Mesendoderm (in vitro differentiated cells): ENCODE measurements around the gene LILRA2.
A peak's percentile ranks its signal among the peaks of the same experiment; 100 is the strongest.
"Not testable (repeated sequence)": the region's sequence is repeated elsewhere in the genome, so short reads cannot be mapped to it uniquely, and the experiment has no call there.

Source experiments
- DNase-seq: peaks from one replicate; pipeline ENCODE4 v3.0.0; 2013
- H2AK5ac ChIP-seq: 2 replicates; pipeline ENCODE4 v1.6.1; 2013; ENCODE audit warnings: low read length, inconsistent platforms
- H2BK120ac ChIP-seq: 2 replicates; pipeline ENCODE4 v1.6.1; 2013; ENCODE audit warnings: low read depth, mild to moderate bottlenecking, low read length, moderate library complexity, mixed read lengths
- H2BK15ac ChIP-seq: replicated peaks from 2 replicates; pipeline ENCODE4 v1.6.1; 2013; ENCODE audit warnings: low read depth, mild to moderate bottlenecking, moderate library complexity
- H2BK5ac ChIP-seq: 2 replicates; pipeline ENCODE4 v1.6.1; 2013; ENCODE audit warnings: low read length, inconsistent platforms
- H3K18ac ChIP-seq: 2 replicates; pipeline ENCODE4 v1.6.1; 2013; ENCODE audit warnings: mild to moderate bottlenecking, low read length, mixed read lengths
- H3K23ac ChIP-seq: one replicate; pipeline ENCODE4 v1.6.1; 2013; ENCODE audit warnings: low read length
- H3K27ac ChIP-seq: 2 replicates; pipeline ENCODE4 v1.5.1; 2013; ENCODE audit warnings: low read depth, mild to moderate bottlenecking, inconsistent platforms, low read length, moderate library complexity
- H3K27me3 ChIP-seq: 2 replicates; pipeline ENCODE4 v1.6.1; 2013; ENCODE audit warnings: low read length, control low read depth, mild to moderate bottlenecking, inconsistent platforms; ENCODE audit not compliant: insufficient read depth, poor library complexity
- H3K36me3 ChIP-seq: 2 replicates; pipeline ENCODE4 v1.6.1; 2013; ENCODE audit warnings: low read length, inconsistent platforms; ENCODE audit not compliant: control insufficient read depth, insufficient read depth
- H3K4ac ChIP-seq: one replicate; pipeline ENCODE4 v1.6.1; 2013; ENCODE audit warnings: low read depth, mild to moderate bottlenecking, low read length, moderate library complexity
- H3K4me1 ChIP-seq: 2 replicates; pipeline ENCODE4 v1.6.1; 2013; ENCODE audit warnings: low read depth, low read length, inconsistent platforms; ENCODE audit not compliant: control insufficient read depth
- H3K4me2 ChIP-seq: 2 replicates; pipeline ENCODE4 v1.6.1; 2013; ENCODE audit warnings: low read length
- H3K4me3 ChIP-seq: 2 replicates; pipeline ENCODE4 v1.5.1; 2013; ENCODE audit warnings: mild to moderate bottlenecking, low read length
- H3K56ac ChIP-seq: one replicate; pipeline ENCODE4 v1.6.1; 2013; ENCODE audit warnings: low read length
- H3K79me1 ChIP-seq: 2 replicates; pipeline ENCODE4 v1.6.1; 2013; ENCODE audit warnings: low read length, inconsistent platforms
- H3K79me2 ChIP-seq: 2 replicates; pipeline ENCODE4 v1.6.1; 2013; ENCODE audit warnings: mild to moderate bottlenecking, low read length; ENCODE audit not compliant: control insufficient read depth, insufficient read depth
- H3K9ac ChIP-seq: 2 replicates; pipeline ENCODE4 v1.6.1; 2013; ENCODE audit warnings: low read length, inconsistent platforms
- H4K5ac ChIP-seq: one replicate; pipeline ENCODE4 v1.6.1; 2013; ENCODE audit warnings: low read length
- H4K8ac ChIP-seq: one replicate; pipeline ENCODE4 v1.6.1; 2013; ENCODE audit warnings: low read depth, mild to moderate bottlenecking, control low read depth, low read length, moderate library complexity
- WGBS: extraction: QIAGEN DNeasy Blood & Tissue Kit; methylation state at CpG from one replicate; pipeline ENCODE4 v1.1.7; 2013; ENCODE audit warnings: low lambda C conversion rate, missing lambda C conversion rate; ENCODE audit not compliant: insufficient coverage; ENCODE audit errors: extremely low coverage; 5-methylcytosine and 5-hydroxymethylcytosine counted together

The LILRA2 gene

GRCh38 chr19:54624934-54625730, 51.5 kb downstream of the LILRA2 start:
- H3K27ac ChIP-seq, H3K56ac ChIP-seq, H2BK120ac ChIP-seq, H3K27me3 ChIP-seq, H3K18ac ChIP-seq, H3K79me2 ChIP-seq, H2BK5ac ChIP-seq, H3K4me3 ChIP-seq, H3K4ac ChIP-seq, H3K23ac ChIP-seq, H3K4me2 ChIP-seq, H2AK5ac ChIP-seq, H3K36me3 ChIP-seq, H3K4me1 ChIP-seq, H4K8ac ChIP-seq, H2BK15ac ChIP-seq, H3K9ac ChIP-seq, H3K79me1 ChIP-seq, DNase-seq, H4K5ac ChIP-seq: not testable (repeated sequence)
- WGBS = no CpG with 5 or more reads among the region's 15 CpGs

- no peaks in the 10 kb centered on the region for H3K79me2 ChIP-seq
- no peak overlapping the region for H3K23ac ChIP-seq
- no peaks in the 10 kb centered on the region for H3K27me3 ChIP-seq
- H2BK15ac ChIP-seq = no peak overlapping the region
- no peaks in the 10 kb centered on the region for H3K36me3 ChIP-seq
- no CpG with 5 or more reads among the region's 8 CpGs for WGBS
- no peak overlapping the region for H2AK5ac ChIP-seq
- no peak overlapping the region for H3K56ac ChIP-seq
- DNase-seq = no peak
- no peak overlapping the region for H3K18ac ChIP-seq
- no peak overlapping the region for H4K5ac ChIP-seq
- no peak overlapping the region for H4K8ac ChIP-seq
- H3K4ac ChIP-seq = no peak overlapping the region
- no peak overlapping the region for H3K4me3 ChIP-seq
- no peaks in the 10 kb centered on the region for H3K79me1 ChIP-seq
- no peak overlapping the region for H3K9ac ChIP-seq
- no peak overlapping the region for H3K4me2 ChIP-seq
- peak overlapping the region; percentile 8 for H3K27ac ChIP-seq
- H2BK5ac ChIP-seq = no peak overlapping the region
- no peak overlapping the region for H2BK120ac ChIP-seq
- no peaks in the 10 kb centered on the region for H3K4me1 ChIP-seq
Observed at GRCh38 chr19:54626757-54627156, 53.2 kb downstream of the LILRA2 start.

GRCh38 chr19:54627912-54628311, 54.3 kb downstream of the LILRA2 start:
- H3K4me3 ChIP-seq, H3K9ac ChIP-seq, H3K4me2 ChIP-seq, H2BK120ac ChIP-seq, H3K56ac ChIP-seq, H2AK5ac ChIP-seq, H3K4ac ChIP-seq, H3K36me3 ChIP-seq, H3K4me1 ChIP-seq, H3K27me3 ChIP-seq, H3K79me2 ChIP-seq, H3K23ac ChIP-seq, DNase-seq, H3K18ac ChIP-seq, H4K5ac ChIP-seq, H3K79me1 ChIP-seq, H3K27ac ChIP-seq, H2BK15ac ChIP-seq, H2BK5ac ChIP-seq, H4K8ac ChIP-seq: not testable (repeated sequence)
- WGBS = no CpG with 5 or more reads among the region's 4 CpGs

- H3K9ac ChIP-seq, DNase-seq, H4K5ac ChIP-seq, H2BK15ac ChIP-seq, H3K36me3 ChIP-seq, H3K27ac ChIP-seq, H3K4ac ChIP-seq, H3K4me1 ChIP-seq, H2BK120ac ChIP-seq, H3K79me2 ChIP-seq, H4K8ac ChIP-seq, H2AK5ac ChIP-seq, H3K18ac ChIP-seq, H3K4me2 ChIP-seq, H3K4me3 ChIP-seq, H3K56ac ChIP-seq, H3K79me1 ChIP-seq, H2BK5ac ChIP-seq, H3K27me3 ChIP-seq, H3K23ac ChIP-seq: not testable (repeated sequence)
- no CpG with 5 or more reads among the region's 9 CpGs for WGBS
Observed at GRCh38 chr19:54630262-54630661, 56.7 kb downstream of the LILRA2 start, which contains the start of gene LILRB1. LILRB1 (plus strand) TSS chr19:54630484; CDS start chr19:54631074, 590 bp downstream.

- Histone ChIP-seq H3K23ac (no peak overlapping the region), H3K18ac (no peak overlapping the region), H2AK5ac (no peak overlapping the region), H2BK120ac (no peak overlapping the region), H3K4me2 (no peak overlapping the region), H3K4me3 (no peak overlapping the region), H3K56ac (no peak overlapping the region), H4K8ac (no peak overlapping the region), H3K4ac (no peak overlapping the region), H3K79me1 (no peaks in the 10 kb centered on the region), H3K36me3 (no peaks in the 10 kb centered on the region), H3K79me2 (no peaks in the 10 kb centered on the region), H3K4me1 (no peaks in the 10 kb centered on the region), H3K27ac (no peak overlapping the region), H3K27me3 (no peaks in the 10 kb centered on the region), H4K5ac (no peak overlapping the region), H2BK15ac (no peak overlapping the region), H2BK5ac (no peak overlapping the region), H3K9ac (no peak overlapping the region)
- WGBS = no CpG with 5 or more reads among the region's 6 CpGs
- DNase-seq = no peak
Observed at GRCh38 chr19:54630782-54631181, 57.2 kb downstream of the LILRA2 start.
